IPS-11a (cell line): Measurements from ENCODE around the gene DENND2A.
"Not testable (repeated sequence)": the region's sequence is repeated elsewhere in the genome, so short reads cannot be mapped to it uniquely, and the experiment has no call there.

Experiments used
- H3K4me3 ChIP-seq: one replicate; pipeline ENCODE4 v1.5.1; 2013; ENCODE audit warnings: low read depth, low read length, control low read depth

Gene DENND2A

GRCh38 chr7:140646931-140647647, 6.5 kb upstream of the DENND2A start:
- no peak overlapping the region for H3K4me3 ChIP-seq

- no peak overlapping the region for H3K4me3 ChIP-seq
Observed at GRCh38 chr7:140645166-140645900, 4.7 kb upstream of the DENND2A start.

- not testable (repeated sequence) for H3K4me3 ChIP-seq
Observed at GRCh38 chr7:140644761-140645160, 4.1 kb upstream of the DENND2A start.

GRCh38 chr7:140643416-140643815, 2.8 kb upstream of the DENND2A start:
- no peak overlapping the region for H3K4me3 ChIP-seq

- no peak overlapping the region for H3K4me3 ChIP-seq
Observed at GRCh38 chr7:140641524-140642195, 1.0 kb upstream of the DENND2A start.

- peak overlapping the region; percentile 63 for H3K4me3 ChIP-seq
Observed at GRCh38 chr7:140640060-140640637, 464 bp downstream of the DENND2A start.

GRCh38 chr7:140639366-140640053, 1.1 kb downstream of the DENND2A start:
- peak overlapping the region; percentile 63 for H3K4me3 ChIP-seq

GRCh38 chr7:140638173-140638791, 2.3 kb downstream of the DENND2A start:
- H3K4me3 ChIP-seq: no peak overlapping the region

GRCh38 chr7:140637400-140637799, 3.2 kb downstream of the DENND2A start:
- H3K4me3 ChIP-seq: no peak overlapping the region

- no peak overlapping the region for H3K4me3 ChIP-seq
Observed at GRCh38 chr7:140635816-140636215, 4.8 kb downstream of the DENND2A start.

GRCh38 chr7:140635345-140635744, 5.3 kb downstream of the DENND2A start:
- no peak overlapping the region for H3K4me3 ChIP-seq

GRCh38 chr7:140631602-140632001, 9.0 kb downstream of the DENND2A start:
- H3K4me3 ChIP-seq: no peak overlapping the region

GRCh38 chr7:140631021-140631420, 9.6 kb downstream of the DENND2A start:
- no peak overlapping the region for H3K4me3 ChIP-seq

GRCh38 chr7:140625908-140626868, 14.4 kb downstream of the DENND2A start:
- H3K4me3 ChIP-seq: no peak overlapping the region

GRCh38 chr7:140625192-140625558, 15.4 kb downstream of the DENND2A start:
- H3K4me3 ChIP-seq: not testable (repeated sequence)

GRCh38 chr7:140624392-140625191, 16.0 kb downstream of the DENND2A start:
- H3K4me3 ChIP-seq: no peak overlapping the region

GRCh38 chr7:140623980-140624379, 16.6 kb downstream of the DENND2A start:
- no peak overlapping the region for H3K4me3 ChIP-seq

GRCh38 chr7:140621401-140622021, 19.1 kb downstream of the DENND2A start:
- no peak overlapping the region for H3K4me3 ChIP-seq
